ENCODE results near the gene GRPEL2. TPM values are rescaled to one million over a fixed set of nuclear protein-coding genes. Genes with fewer than 3 reads are reported as not detected.

Gene GRPEL2
- total and polyA plus RNA-seq, 2 donors (not counting 3 experiments of a cell fraction or from before 2014, with no cell fraction given) = 7.6 to 32.5 TPM

- FAIRE-seq = peak; percentile 38
- Histone ChIP-seq H3K4me3 (replicated peaks in 1 of 3; ENCODE audit: insufficient read depth in 1 of 3, low read depth in 1 of 3, low read length in 3 of 3) (no peak overlapping the region), H2AFZ (ENCODE audit: low read depth, low read length) (no peak overlapping the region), H3K36me3 (ENCODE audit: control insufficient read depth in 2 of 2, extremely low read depth in 1 of 2, insufficient read depth in 2 of 2, low read length in 2 of 2) (no peaks in the 10 kb centered on the region), H4K20me1 (replicated peaks; ENCODE audit: control insufficient read depth, extremely low read depth, insufficient read depth, low read length) (no peaks in the 10 kb centered on the region), H3K27ac (ENCODE audit: insufficient read depth, low read depth, low read length) (no peak overlapping the region), H3K79me2 (ENCODE audit: control insufficient read depth, insufficient read depth, low read length) (no peaks in the 10 kb centered on the region), H3K9me3 (replicated peaks; ENCODE audit: control insufficient read depth, insufficient read depth, low read length) (no peaks in the 10 kb centered on the region), H3K27me3 (ENCODE audit: control insufficient read depth in 2 of 2, insufficient read depth in 2 of 2, low read length in 2 of 2) (no peaks in the 10 kb centered on the region), H3K4me2 (ENCODE audit: insufficient read depth, low read length) (no peak overlapping the region), H3K4me1 (ENCODE audit: control insufficient read depth, extremely low read depth, insufficient read depth, low read length) (peaks cover 28% of the 10 kb centered on the region), H3K9ac (replicated peaks; ENCODE audit: extremely low read depth, insufficient read depth, low read length) (no peak overlapping the region), H3K9me1 (replicated peaks; ENCODE audit: control insufficient read depth, extremely low read depth, insufficient read depth, low read length) (no peaks in the 10 kb centered on the region)
- TF ChIP-seq GATA2 (IDR thresholded peaks at IDR 0.05; ENCODE audit: insufficient read depth, insufficient read length, low read depth, low read length) = no peak
- TF ChIP-seq POLR2AphosphoS5 (IDR thresholded peaks at IDR 0.05; ENCODE audit: insufficient read depth, low read depth, low read length) = no peak
- TF ChIP-seq POLR2A (IDR thresholded peaks at IDR 0.05; ENCODE audit: low read depth, low read length) = no peak
- TF ChIP-seq, protein P1, sequence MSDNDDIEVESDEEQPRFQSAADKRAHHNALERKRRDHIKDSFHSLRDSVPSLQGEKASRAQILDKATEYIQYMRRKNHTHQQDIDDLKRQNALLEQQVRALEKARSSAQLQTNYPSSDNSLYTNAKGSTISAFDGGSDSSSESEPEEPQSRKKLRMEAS (IDR thresholded peaks at IDR 0.05; ENCODE audit: insufficient read depth, insufficient read length) = no peak
- TF ChIP-seq JUN (IDR thresholded peaks at IDR 0.05; ENCODE audit: borderline replicate concordance, insufficient read depth, insufficient read length, low read depth) = no peak
- TF ChIP-seq MYC (IDR thresholded peaks at IDR 0.05; ENCODE audit: low read depth, low read length) = no peak
- TF ChIP-seq EZH2 (IDR thresholded peaks at IDR 0.05; ENCODE audit: borderline replicate concordance, low read depth, low read length, severe bottlenecking) = no peak
- TF ChIP-seq, protein P2, sequence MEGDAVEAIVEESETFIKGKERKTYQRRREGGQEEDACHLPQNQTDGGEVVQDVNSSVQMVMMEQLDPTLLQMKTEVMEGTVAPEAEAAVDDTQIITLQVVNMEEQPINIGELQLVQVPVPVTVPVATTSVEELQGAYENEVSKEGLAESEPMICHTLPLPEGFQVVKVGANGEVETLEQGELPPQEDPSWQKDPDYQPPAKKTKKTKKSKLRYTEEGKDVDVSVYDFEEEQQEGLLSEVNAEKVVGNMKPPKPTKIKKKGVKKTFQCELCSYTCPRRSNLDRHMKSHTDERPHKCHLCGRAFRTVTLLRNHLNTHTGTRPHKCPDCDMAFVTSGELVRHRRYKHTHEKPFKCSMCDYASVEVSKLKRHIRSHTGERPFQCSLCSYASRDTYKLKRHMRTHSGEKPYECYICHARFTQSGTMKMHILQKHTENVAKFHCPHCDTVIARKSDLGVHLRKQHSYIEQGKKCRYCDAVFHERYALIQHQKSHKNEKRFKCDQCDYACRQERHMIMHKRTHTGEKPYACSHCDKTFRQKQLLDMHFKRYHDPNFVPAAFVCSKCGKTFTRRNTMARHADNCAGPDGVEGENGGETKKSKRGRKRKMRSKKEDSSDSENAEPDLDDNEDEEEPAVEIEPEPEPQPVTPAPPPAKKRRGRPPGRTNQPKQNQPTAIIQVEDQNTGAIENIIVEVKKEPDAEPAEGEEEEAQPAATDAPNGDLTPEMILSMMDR (IDR thresholded peaks at IDR 0.05; ENCODE audit: extremely low read depth in 1 of 2, insufficient read depth in 1 of 2, low read depth in 1 of 2, low read length in 2 of 2) = no peak
- TF ChIP-seq FOS (IDR thresholded peaks at IDR 0.05; ENCODE audit: borderline replicate concordance, insufficient read depth, low read length) = no peak
- ChIA-PET CTCF (interaction anchor here (0.9 to 4.6 kb wide), 6 partner anchors 12 to 70 kb away, joined by 3 to 26 read pairs (median 8); no protein-coding TSS in a partner anchor), POLR2A (no interaction called here)
- dilution Hi-C loops (cut with MboI; ENCODE audit: extremely low pct_ligation_motif_present, low sequenced_read_pairs) (no loop called here), intact Hi-C loops (cut with micrococcal nuclease) (loop anchor here (1.0 to 2.0 kb wide), 2 partner anchors 8 to 47 kb away; partner anchors contain the start of gene GRPEL2)
- no TSS peak for BruUV-seq (replicated peaks)
- no peak for DNase-seq (ENCODE audit: low read depth, low spot score)
Measured at GRCh38 chr5:149297340-149298025, 47.8 kb upstream of the GRPEL2 start.
